ENCODE results near the gene CYP27B1.
A peak's percentile ranks its signal among the peaks of the same experiment; 100 is the strongest.

Gene CYP27B1, protein sequence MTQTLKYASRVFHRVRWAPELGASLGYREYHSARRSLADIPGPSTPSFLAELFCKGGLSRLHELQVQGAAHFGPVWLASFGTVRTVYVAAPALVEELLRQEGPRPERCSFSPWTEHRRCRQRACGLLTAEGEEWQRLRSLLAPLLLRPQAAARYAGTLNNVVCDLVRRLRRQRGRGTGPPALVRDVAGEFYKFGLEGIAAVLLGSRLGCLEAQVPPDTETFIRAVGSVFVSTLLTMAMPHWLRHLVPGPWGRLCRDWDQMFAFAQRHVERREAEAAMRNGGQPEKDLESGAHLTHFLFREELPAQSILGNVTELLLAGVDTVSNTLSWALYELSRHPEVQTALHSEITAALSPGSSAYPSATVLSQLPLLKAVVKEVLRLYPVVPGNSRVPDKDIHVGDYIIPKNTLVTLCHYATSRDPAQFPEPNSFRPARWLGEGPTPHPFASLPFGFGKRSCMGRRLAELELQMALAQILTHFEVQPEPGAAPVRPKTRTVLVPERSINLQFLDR

DNA sequence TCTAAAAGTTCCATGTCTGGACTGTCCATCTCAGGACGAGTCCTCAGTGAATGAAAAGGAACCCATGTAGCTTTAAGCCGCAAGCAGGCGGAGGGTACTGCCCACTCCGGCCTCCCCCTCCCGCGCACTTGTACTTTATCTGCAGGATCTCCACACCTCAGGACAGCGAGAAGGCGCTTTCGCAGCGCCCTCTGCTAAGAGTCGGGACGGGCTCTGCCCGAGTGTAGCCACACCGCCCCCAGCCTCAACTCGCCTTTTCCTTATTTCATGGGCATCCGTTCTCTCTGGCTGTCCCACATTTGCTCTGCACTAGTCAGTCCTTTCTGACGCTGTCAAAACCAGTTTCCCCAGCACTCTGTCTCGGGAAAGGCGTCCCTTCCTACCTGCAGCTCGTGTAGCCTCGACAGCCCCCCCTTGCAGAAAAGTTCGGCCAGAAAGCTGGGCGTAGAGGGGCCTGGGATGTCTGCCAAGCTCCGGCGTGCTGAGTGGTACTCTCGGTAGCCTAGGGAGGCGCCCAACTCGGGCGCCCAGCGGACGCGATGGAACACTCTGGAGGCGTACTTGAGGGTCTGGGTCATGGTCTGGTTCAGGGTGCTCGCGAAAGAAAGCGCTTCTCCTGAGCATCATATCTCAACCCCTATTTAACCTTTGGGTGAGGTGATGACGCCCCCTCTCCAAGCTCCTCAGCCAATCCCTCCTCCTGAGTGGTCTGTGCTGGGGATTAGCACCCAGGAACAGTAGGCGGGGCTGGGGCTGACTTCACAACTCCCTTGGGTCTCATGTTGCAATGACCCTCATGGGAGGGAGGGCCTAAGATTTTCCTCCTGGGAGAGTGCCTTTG is at the start of gene CYP27B1:
Gene CYP27B1, minus strand, starts transcription at position 615 of the 841 bp plus-strand sequence. Its CDS starts 37 bp downstream, at position 578.
- no peak for FAIRE-seq

DNA sequence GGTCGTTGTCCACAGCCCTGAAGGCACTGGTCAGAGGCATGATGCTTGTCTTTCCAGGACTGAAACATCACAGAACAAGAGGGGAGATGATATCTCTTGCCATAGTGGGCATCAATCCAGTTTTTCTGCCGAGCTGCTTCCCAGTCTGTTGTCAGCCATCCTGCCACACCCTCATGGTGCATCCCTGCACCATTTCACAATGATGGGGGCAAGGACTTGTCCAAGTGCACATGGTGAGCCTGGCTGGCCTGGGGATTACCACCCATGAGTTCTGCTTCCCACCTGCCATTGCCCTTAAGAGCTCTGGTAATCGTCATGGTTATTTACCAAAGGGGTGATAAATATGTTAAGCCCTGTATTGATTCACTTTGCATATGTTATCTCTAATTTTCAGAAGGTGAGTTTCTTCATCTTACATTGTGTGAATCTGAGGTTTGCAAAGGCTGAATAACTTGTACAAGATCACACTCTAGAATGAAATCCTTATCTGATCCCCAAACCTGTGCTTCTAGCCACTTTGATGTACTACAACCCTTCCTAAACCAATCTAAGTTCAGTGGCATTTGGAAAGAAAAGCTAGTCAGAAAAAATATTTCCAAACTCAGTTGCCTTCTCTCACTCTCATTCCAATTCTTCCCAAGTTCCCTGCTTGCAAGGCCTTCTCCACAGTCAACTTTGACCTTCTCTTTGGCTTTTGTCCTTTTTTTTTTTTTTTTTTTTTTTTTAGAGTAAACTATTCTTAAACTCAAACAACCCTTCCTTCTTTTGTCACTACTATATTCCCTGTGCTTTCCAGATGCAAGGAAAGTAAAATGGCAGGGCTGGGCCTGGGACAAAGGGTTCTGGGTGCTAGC is 49.4 kb upstream of the CYP27B1 start:
- FAIRE-seq, result no peak

DNA sequence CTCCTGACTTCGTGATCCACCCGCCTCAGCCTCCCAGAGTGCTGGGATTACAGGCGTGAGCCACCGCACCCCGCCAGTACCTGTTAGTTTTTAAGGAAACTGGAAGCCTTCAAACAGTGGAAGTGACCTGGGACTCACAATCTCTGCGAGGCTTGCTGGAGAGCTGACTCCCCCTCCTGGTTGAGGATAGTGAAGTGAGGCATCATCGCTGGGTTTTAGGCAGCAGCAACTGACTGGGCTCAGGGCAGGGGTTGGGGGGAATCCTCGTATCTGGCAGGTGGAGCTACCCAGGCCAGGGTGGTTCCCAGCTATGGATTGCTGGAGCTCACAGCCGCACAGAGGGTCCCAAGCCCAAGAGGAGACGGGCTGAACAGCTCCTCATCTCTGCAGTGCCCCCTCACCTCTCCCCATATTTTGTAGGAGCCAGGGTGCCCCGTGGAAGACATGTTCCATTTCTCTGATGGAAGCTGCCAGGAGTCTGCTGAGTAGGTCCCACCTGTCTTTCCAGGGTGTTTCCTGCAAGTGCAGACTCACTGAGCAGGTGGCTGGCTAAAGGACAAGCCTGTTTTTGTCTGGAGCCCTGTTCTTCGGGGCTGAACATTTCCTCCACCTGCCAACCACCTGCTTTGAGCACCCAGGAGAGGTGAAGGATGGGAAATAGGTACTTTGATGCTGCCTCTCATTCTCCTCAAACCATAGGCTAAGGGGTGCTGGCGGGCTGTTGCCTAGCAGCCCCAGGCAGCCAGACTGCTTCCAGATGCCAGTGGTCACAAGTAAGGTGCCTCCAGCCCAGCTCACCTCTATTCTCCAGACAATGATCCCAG is 48.5 kb upstream of the CYP27B1 start:
- no peak for FAIRE-seq

DNA sequence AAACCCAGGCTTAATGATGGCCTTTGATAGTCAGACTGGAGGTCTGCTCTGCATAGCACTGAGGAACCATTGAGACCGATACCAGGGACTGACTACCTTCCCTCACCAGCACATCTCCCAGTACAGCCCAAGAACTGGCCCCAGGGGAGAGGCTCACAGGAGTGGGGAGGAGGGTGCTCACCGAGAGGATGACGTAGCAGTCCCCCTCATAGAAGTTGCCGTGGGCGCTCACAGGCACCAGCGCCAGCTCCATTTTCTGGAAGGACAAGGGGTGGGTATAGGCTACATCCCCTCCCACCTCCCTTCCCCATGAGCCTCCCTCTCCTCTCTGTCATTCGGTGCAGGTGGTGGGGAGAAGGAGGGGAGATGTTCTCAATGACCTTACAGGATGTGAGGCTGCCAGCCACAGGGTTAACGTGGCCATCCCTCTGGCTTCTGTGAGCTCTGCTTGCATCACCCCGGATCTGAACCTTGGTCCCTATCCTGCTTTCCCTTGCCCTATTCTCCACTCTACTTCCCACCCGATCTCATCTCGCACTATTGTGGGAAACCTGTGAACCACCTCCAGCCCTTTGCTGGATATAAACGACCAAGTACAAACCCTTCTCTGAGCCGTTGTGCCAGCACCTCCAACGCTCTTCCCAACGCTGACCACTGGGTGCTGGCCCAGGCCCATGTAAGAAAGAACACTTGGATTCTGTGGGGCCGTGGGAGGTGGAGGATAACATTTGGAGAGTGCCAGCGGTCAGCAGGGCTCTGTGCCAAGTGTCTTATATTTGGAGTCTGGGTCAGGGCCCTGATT is 47.3 kb upstream of the CYP27B1 start:
- no peak for FAIRE-seq

DNA sequence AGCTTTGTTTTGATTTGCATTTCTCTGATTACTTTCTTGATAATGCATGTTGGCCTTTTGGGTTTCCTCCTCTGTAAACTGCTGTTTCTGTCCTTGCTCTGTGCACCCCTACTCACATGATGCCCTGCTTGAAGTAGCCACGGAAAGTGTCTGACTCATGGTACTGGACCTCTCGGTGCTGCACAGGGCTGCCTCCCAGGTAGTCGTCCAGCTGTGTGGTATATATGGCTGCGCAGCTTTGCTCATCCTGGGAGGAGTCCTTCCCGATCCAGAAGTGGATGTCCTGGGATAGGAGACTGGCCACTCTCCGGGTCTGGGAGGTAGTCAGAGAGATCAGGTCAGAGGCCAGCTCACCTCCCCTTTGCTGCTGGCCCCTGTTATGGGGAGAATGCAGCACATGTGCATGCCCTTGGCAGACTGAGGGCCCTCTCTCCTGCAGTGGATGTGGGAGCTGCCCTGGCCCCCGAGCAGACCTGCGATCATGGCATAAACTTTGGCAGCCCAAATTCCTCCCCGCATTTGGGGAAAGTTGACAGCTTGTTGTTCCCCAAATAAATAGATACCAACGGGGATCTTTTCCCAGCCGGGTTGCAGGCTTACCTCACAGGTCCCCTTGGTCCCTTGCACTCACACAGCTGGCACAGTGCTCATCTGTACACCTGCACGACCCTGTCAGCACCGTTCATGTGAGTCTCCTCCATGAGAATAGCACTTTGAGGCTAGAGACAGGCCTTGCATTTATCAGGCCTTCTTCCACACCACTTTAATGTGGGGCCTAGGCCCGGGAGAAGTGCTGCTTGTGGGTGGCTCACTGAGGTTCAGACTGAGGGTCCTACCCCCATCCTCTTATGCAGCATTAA is 46.5 kb upstream of the CYP27B1 start:
- no peak for FAIRE-seq

DNA sequence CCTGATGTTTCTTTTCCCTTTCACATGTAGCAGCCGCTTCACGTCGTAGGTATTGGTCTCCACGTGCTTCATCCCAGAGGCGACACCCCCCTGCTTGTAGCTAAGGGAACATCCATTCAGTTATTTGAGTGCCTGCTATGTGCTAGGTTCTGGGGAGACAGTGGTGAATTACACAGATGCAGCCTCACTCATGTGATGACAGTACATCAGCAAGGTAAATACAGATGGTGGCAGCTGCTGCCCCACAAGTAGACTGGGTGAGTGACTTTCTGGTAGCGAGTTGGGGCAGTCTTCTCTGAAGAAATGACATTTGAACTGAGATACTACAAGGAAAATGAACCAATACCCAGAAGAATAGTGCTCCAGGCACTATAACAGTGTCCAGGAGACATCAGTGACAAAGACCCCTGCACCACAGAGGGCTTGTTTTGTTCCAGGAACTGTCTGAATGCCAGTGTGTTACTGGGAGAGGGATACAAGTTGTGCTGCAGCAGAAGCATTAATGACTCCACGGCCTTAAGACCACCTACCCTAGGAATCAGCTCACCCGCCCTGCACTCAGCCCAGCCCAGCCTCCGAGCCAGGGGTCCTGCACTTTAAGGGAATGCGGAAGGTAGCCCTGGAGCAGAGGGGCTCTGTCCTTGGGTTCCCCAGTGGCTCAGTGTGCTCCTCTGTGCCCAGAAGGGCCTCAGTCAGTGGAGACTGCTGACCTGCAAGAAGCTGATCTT is 44.3 kb upstream of the CYP27B1 start:
- no peak for FAIRE-seq

DNA sequence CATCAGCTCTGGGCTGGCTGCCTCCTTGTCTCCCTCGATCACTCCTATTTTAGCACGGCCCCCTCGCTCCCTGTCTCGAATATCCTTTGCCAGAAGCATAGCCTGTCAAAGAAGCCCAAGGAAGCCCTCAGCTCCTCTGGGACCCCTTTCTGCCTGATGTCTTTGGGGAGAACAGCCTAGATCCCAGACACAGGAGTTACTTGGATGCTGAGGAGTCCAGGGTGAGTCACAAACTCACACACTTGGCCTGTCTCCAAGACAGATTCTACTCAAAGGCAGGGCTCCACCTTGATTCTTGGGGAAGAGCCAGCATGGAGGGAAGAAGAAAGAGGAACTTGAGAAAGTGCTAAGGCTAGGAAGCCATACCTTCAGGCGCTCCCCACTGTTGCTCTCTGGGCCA is 43.6 kb upstream of the CYP27B1 start:
- no peak for FAIRE-seq

DNA sequence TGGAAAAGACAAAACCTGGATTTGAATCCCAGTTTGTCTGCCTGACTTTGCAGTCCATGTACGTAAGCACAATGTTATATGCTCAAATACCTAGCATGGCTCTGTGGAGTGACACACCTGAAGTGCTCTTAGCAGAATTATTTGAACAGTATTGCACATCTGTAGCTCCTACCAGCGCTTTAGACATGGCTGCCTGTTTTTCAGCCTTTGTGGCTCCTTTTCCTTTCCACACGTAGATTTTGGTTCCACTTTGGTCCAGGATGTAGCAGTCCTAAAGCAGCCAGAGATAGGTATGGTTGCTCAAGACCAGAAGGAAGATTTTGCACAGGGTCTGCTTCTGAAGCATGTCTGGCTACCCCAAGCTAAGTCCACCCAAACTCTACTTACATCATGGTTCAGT is 42.5 kb upstream of the CYP27B1 start:
- FAIRE-seq, result no peak

DNA sequence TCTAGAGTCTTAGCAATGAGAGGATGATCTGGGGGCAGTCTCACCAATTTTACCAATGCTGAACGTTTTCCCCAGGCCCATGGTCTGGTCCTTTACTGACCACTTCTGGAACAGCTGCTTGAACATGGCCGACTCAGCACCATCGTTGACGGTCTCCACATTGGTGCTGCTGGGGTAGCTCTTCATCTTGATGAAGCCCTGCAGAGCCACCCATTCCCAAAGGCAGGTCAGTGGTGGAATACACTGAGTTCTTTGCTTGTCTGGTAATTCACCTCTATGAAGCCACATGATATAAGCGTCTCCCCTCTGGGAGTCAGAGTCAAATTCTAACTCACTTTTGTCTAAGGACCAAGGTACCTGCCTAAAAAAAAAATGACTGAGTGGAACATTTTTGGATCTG is 41.5 kb upstream of the CYP27B1 start:
- FAIRE-seq, result no peak

DNA sequence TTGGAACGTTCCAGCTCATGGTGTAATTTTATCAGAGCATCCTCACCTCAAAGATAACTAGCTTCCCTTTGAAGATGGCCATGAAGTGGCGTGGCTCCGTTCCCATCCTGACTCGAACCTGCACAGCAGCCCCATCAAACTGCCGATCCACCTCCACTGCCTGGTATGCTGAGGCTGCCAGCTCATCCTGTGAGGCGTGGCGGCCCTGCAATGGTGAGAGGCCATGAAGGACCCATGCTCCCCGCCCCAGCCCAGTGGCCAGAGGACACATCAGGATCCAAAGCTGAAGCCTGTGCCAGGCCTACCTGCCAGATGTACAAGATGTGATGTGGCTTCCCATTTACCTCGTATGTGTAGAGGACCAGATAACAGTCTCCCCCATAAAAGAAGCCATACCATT is 40.4 kb upstream of the CYP27B1 start:
- FAIRE-seq, result no peak

DNA sequence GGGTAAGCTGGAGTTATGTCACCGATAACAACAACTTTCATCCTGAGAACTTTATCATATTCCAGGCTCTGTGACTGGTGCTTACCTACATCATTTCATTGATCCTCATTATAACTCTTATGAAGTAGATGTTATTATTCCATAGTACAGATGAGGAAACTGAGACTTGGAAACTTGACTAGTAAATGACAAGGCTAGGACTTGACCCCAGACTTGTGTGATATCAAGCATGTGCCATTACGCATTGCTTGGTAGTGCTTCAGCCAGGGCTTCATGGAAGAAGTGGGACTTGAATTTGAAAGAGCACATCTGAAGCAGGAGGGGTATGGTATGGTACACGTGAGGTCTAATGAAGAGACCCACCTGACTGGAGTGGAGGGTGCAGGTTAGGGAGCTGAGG is 39.8 kb upstream of the CYP27B1 start:
- FAIRE-seq, result no peak

DNA sequence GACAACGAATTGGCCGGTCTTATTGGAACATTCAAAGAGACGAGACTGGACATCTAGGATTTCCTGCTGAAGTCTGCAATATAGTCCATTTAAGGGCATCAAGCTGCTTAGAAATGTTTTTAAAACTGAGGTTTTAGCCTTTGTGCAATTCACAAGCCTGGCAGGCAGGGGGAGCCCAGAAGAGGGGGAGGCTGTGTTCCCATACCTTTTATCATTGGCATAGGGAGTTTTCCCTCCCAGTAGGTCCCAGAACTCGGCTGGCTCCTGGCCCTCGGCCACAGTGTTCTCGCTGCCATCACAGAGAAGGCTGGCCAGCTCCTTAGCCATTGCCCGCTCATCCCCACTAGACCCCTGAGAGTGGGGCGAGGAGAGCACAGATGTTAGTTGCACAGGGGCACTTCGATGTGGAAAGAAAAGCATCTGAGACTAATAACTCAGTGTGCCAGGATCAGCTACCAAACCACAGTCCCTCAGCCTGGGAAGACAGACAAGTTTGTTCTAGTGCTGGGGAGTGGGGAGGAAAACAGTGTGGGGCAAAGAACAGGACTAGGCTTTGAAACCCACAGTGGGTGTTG is 36.5 kb upstream of the CYP27B1 start:
- peak; percentile 79 for FAIRE-seq

DNA sequence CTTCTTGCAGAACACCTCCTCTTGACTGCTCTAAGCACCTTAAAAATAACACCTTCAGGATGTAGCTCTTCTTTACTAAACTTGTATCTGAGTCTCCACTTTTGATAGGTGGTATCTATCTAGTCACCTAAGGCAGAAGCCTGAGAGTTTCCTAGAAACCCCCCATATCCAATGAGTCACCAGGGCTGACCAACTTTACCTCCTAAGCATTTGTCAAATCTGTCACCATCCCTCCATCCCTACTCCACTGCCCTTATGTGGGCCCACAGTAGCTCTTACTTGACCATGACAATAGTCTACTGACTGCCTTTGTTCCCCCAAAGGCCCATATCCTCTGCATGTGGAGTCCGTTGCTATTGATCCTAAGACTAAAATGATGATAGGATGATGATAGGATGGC is 35.7 kb upstream of the CYP27B1 start:
- FAIRE-seq, result no peak

DNA sequence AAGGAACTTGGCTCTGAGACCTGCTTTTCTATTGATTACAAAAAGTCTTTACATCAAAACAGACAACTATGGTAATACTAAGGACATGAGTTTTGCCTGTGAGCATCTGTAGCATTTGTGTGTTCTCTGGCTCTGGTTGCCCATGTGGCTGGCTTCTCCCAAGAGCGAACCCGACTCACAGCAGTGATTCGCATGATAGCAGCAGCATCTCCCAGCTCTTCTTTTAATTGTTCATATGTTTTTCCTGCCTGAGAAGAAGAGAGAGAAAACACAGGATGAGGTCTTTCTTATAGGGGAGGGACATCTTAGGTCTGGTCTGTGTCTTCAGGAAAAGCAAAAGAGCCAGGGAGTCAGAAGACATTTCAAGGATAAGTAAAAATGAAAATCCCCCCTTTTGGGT is 34.1 kb upstream of the CYP27B1 start:
- FAIRE-seq, result no peak

DNA sequence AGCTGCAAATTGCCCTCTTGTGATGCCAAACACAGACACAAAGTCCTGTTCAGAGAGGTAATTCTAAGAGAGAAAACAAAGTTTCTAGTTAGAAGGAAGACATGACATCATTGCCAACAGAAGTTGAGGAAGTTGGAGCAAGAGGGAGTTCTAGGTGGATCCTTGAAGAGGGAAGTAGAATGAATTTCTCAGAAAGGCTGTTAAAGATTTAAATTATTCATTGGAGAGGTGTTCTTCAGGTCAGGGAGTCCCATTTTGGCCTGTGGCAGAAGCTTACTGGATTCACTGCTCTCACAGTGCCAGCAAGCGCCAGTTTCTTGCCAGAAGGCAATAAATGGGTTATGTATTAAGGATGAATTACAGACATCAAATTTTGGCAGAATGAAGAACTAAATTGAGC is 31.1 kb upstream of the CYP27B1 start:
- FAIRE-seq, result no peak

DNA sequence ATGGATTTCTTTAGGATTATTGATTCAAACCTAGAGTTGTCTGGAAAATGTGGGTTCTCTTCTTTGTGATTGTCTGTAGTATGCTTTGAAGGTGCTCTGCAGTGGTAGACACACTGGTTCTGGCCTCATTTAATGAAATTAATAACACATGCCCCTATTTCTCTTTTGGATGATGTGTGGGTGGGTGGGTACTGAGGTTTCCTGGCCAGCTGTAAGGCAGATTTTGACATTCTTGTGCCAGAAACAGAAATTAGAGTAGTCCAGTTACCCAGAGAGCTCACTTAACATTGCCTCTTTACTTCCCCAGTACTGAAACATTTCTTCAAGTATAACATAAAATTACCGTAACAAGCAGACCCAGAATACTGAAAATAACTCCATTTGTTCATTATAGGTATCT is 30.1 kb upstream of the CYP27B1 start:
- FAIRE-seq, result no peak

DNA sequence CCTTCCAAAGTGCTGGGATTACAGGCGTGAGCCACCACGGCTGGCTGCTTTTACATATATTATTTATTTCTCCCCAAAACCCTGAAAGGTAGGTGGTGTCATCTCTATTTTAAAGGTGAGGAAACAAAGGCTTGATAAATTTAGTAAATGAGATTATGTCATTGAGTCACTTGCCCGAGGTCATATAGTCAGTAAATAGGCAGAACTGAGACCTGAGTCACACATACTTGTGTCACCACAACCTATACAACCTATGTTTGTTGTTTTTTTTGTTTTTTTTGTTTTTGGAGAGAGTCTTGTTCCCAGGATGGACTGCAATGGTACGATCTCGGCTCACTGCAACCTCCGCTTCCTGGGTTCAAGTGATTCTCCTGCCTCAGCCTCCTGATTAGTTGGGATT is 28.5 kb upstream of the CYP27B1 start:
- no peak for FAIRE-seq

DNA sequence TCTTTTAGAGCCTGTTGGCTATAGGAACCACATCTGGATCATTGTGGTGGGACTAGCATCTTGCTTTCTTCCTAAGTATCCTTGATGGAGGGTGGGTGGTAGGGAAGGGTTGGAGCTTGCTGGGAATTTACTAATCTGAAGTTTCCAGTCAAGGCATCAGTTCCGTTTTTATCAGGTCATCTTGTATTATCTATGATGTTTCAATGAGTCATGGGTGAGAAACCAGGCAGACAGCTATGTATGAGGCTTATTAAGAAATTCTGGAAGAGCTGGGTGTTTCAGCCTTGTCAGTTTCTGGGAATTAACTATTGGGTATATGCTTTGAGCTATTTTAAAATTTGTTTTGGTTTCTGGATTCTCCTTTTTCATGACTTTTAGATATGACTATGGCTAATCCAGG is 27.0 kb upstream of the CYP27B1 start:
- no peak for FAIRE-seq

DNA sequence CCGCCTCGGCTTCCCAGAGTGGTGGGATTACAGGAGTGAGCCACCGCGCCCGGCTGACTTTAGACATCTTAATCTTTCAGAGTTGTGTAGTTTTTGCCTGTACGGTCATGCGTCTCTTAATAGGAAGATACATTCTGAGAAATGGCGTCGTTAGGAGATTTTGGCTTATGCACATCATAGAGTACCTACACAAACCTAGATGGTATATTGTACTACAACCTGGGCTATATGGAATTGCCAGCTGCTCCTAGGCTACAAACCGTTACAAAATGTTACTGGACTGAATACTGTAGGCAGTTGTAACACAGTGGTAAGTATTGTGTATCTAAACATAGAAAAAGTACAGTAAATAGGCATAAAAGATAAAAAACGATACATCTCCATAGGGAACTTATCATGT is 17.0 kb upstream of the CYP27B1 start:
- FAIRE-seq, result no peak

All from G401.6 (cell line).